Measurements from ENCODE around the gene SLC25A21. TPM values are rescaled to one million over a fixed set of nuclear protein-coding genes. Genes with fewer than 3 reads are reported as not detected.
"Not testable (repeated sequence)": the region's sequence is repeated elsewhere in the genome, so short reads cannot be mapped to it uniquely, and the experiment has no call there.

Gene SLC25A21
- total RNA-seq, 1 experiment from 2014 or later, result 7.1 TPM

DNA sequence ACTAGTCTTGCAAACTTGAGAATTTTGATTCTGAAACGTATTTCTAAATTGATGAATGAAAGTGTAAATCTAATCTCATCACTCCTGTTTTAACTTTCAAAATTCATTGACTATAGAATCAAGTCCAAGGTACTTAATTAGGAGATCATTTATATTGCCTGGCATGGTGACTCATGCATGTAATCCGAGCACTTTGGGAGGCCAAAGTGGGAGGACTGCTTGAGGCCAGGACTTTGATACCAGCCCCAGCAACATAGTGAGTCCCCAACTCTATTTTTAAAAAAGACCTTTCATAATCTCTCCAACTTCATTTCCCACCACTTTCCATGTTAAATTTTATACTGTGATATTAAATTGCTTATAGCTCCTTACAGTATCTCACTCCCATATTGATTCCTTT lies 22.3 kb upstream of the SLC25A21 start:
- Mint-ChIP-seq H3K4me1 (peaks cover 12 to 23% of the 10 kb centered on the region in 2 experiments), H3K9me3 (no peaks in the 10 kb centered on the region), H3K27ac (no peak overlapping the region), H3K36me3 (ENCODE audit: insufficient read depth in 1 of 3, low read depth in 3 of 3) (no peaks in the 10 kb centered on the region; a peak in 1 of 7 replicates), H3K27me3 (ENCODE audit: low read depth) (peaks cover 22% of the 10 kb centered on the region), H3K4me3 (no peak overlapping the region)
- no peaks in the 10 kb centered on the region for H3K27me3 ChIP-seq (ENCODE audit: insufficient read depth, low read length)
- H2AFZ ChIP-seq (ENCODE audit: low read length), result no peak overlapping the region
- no peak overlapping the region for H2BK120ac ChIP-seq (ENCODE audit: low read depth, low read length, poor library complexity, severe bottlenecking)
- H3K56ac ChIP-seq (ENCODE audit: insufficient read length, low read depth, low read length), result no peak overlapping the region
- WGBS (ENCODE audit: extremely low coverage, insufficient read length, low lambda C conversion rate), result no CpG with 5 or more reads among the region's 2 CpGs
- H2BK12ac ChIP-seq (ENCODE audit: insufficient read length, low read depth, low read length), result no peak overlapping the region
- no peaks in the 10 kb centered on the region for H3K9me3 ChIP-seq (ENCODE audit: control insufficient read depth, low read depth, low read length)
- H3K18ac ChIP-seq (ENCODE audit: insufficient read length, low read depth, low read length), result no peak overlapping the region
- no peak overlapping the region for H3K9ac ChIP-seq (ENCODE audit: extremely low read depth, insufficient read length, low read length)
- peaks cover 11% of the 10 kb centered on the region for H3K23me2 ChIP-seq (ENCODE audit: insufficient read length, low read depth, low read length, poor library complexity, severe bottlenecking)
- H4K8ac ChIP-seq (replicated peaks; ENCODE audit: insufficient read length, low read depth, low read length), result no peak overlapping the region
- no peak overlapping the region for H3K27ac ChIP-seq (ENCODE audit: insufficient read length, low read depth, low read length)
- no peaks in the 10 kb centered on the region for H4K20me1 ChIP-seq (ENCODE audit: control insufficient read depth, insufficient read depth, insufficient read length)
- no peak overlapping the region for H3K14ac ChIP-seq (ENCODE audit: insufficient read depth, low read length)
- peaks cover 2% of the 10 kb centered on the region; the same call in 1 of the 2 replicates for H3K79me2 ChIP-seq (ENCODE audit: insufficient read depth, low read length)
- no peak overlapping the region for H3T11ph ChIP-seq (ENCODE audit: low read length)
- no peak overlapping the region for H4K91ac ChIP-seq (ENCODE audit: insufficient read length, low read depth, low read length)
- H3K79me1 ChIP-seq (ENCODE audit: insufficient read depth, low read depth, low read length, poor library complexity, severe bottlenecking), result no peaks in the 10 kb centered on the region
- no peak for DNase-seq
- H3K4ac ChIP-seq (ENCODE audit: low read depth, low read length), result no peak overlapping the region
- H2BK5ac ChIP-seq (ENCODE audit: insufficient read length, low read length), result no peak overlapping the region
- H2BK15ac ChIP-seq (ENCODE audit: low read depth, low read length), result no peak overlapping the region
- no peak overlapping the region for H3K4me2 ChIP-seq (ENCODE audit: insufficient read depth, insufficient read length, low read length)
- no peak overlapping the region for H2BK20ac ChIP-seq (ENCODE audit: low read depth, low read length, poor library complexity, severe bottlenecking)
- TF ChIP-seq, protein P1, sequence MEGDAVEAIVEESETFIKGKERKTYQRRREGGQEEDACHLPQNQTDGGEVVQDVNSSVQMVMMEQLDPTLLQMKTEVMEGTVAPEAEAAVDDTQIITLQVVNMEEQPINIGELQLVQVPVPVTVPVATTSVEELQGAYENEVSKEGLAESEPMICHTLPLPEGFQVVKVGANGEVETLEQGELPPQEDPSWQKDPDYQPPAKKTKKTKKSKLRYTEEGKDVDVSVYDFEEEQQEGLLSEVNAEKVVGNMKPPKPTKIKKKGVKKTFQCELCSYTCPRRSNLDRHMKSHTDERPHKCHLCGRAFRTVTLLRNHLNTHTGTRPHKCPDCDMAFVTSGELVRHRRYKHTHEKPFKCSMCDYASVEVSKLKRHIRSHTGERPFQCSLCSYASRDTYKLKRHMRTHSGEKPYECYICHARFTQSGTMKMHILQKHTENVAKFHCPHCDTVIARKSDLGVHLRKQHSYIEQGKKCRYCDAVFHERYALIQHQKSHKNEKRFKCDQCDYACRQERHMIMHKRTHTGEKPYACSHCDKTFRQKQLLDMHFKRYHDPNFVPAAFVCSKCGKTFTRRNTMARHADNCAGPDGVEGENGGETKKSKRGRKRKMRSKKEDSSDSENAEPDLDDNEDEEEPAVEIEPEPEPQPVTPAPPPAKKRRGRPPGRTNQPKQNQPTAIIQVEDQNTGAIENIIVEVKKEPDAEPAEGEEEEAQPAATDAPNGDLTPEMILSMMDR (conservative IDR thresholded peaks at IDR 0.05), result no peak
- no peak overlapping the region for H3K23ac ChIP-seq (ENCODE audit: insufficient read length, low read depth, low read length)
- no peaks in the 10 kb centered on the region for H3K4me1 ChIP-seq (ENCODE audit: insufficient read depth, low read length)
- H2AK5ac ChIP-seq (ENCODE audit: insufficient read length, low read length), result no peak overlapping the region
- no peak overlapping the region for H4K5ac ChIP-seq (ENCODE audit: insufficient read length, low read depth, low read length)

DNA sequence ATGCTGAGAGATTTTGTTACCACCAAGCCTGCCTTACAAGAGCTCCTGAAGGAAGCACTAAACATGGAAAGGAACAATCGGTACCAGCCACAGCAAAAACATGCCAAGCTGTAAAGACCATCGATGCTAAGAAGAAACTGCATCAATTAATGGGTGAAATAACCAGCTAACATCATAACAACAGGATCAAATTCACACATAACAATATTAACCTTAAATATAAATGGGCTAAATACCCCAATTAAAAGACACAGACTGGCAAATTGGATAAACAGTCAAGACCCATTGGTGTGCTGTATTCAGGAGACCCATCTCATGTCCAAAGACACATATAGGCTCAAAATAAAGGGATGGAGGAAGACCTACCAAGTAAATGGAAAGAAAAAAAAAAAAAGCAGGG lies 17.3 kb upstream of the SLC25A21 start:
- H2AFZ ChIP-seq (ENCODE audit: low read length); H3K27ac ChIP-seq (ENCODE audit: insufficient read length, low read depth, low read length); H4K5ac ChIP-seq (ENCODE audit: insufficient read length, low read depth, low read length); H3K36me3 Mint-ChIP-seq (ENCODE audit: insufficient read depth in 1 of 3, low read depth in 3 of 3); H3K4me1 Mint-ChIP-seq; H3K27me3 ChIP-seq (ENCODE audit: insufficient read depth, low read length); H2AK5ac ChIP-seq (ENCODE audit: insufficient read length, low read length); H3K14ac ChIP-seq (ENCODE audit: insufficient read depth, low read length); H3K9me3 ChIP-seq (ENCODE audit: control insufficient read depth, low read depth, low read length); H3K4me3 Mint-ChIP-seq; H2BK12ac ChIP-seq (ENCODE audit: insufficient read length, low read depth, low read length); H3K4ac ChIP-seq (ENCODE audit: low read depth, low read length); H3K4me2 ChIP-seq (ENCODE audit: insufficient read depth, insufficient read length, low read length); H2BK20ac ChIP-seq (ENCODE audit: low read depth, low read length, poor library complexity, severe bottlenecking); H2BK5ac ChIP-seq (ENCODE audit: insufficient read length, low read length); H3K23ac ChIP-seq (ENCODE audit: insufficient read length, low read depth, low read length); H3K18ac ChIP-seq (ENCODE audit: insufficient read length, low read depth, low read length); H3K9me3 Mint-ChIP-seq; H3K23me2 ChIP-seq (ENCODE audit: insufficient read length, low read depth, low read length, poor library complexity, severe bottlenecking); H3K79me2 ChIP-seq (ENCODE audit: insufficient read depth, low read length); H2BK120ac ChIP-seq (ENCODE audit: low read depth, low read length, poor library complexity, severe bottlenecking); H4K8ac ChIP-seq (replicated peaks; ENCODE audit: insufficient read length, low read depth, low read length); DNase-seq; H3K79me1 ChIP-seq (ENCODE audit: insufficient read depth, low read depth, low read length, poor library complexity, severe bottlenecking); H4K91ac ChIP-seq (ENCODE audit: insufficient read length, low read depth, low read length); H3K9ac ChIP-seq (ENCODE audit: extremely low read depth, insufficient read length, low read length); H3K4me1 ChIP-seq (ENCODE audit: insufficient read depth, low read length); H3K27ac Mint-ChIP-seq; H4K20me1 ChIP-seq (ENCODE audit: control insufficient read depth, insufficient read depth, insufficient read length); H2BK15ac ChIP-seq (ENCODE audit: low read depth, low read length); H3T11ph ChIP-seq (ENCODE audit: low read length); H3K56ac ChIP-seq (ENCODE audit: insufficient read length, low read depth, low read length): not testable (repeated sequence)
- WGBS (ENCODE audit: extremely low coverage, insufficient read length, low lambda C conversion rate), result no CpG with 5 or more reads among the region's 2 CpGs
- H3K27me3 Mint-ChIP-seq (ENCODE audit: low read depth), result peaks cover 27% of the 10 kb centered on the region

Data from H9 (cell line).